Right renal cortex interstitium (tissue), 3 donors: ENCODE measurements around the gene PRDM5. TPM values are rescaled to one million over a fixed set of nuclear protein-coding genes. Genes with fewer than 3 reads are reported as not detected.

ENCODE experiments used
- DNase-seq, 3 donors: peaks; one replicate each; pipeline ENCODE4 v3.0.0-alpha.2; 2013; ENCODE audit warnings: low read depth in 3 of 3, low spot score in 2 of 3
- polyA plus RNA-seq, 3 donors: library from polyadenylated mRNA; unstranded; fragments of 120-200 nt; gene quantifications; one replicate each; pipeline ENCODE4 v1.2.1, GENCODE V29; 2013; ENCODE audit not compliant: insufficient read length in 3 of 3

PRDM5 gene
- polyA plus RNA-seq, 3 donors: 15.4 to 18.5 (median 17.9) TPM

DNA sequence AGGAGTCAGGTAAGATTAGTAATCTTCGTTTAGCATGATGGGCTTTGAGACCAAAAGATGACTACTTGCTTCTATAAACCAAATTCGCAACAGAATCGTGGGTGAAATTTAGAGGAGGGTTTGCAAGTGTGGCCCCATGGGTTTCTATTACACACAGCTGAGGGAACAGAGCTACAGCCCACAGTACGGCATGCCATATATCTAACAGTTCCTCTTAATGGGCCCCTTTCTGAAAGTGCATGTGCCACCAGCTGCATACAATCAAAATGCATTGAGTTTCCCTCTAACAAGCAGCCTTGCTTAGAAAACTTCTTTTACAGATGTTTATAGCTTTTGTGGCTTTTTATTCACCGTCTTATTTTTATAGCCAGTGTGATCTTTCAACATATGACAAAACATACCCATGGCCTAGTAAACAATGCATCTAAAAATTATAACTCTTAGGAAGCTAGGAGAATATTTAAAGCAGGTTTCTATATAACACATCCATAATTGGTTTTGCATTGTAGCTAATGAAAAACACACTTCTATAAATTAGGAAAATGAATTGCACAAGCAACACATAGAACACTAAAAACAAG, 202.1 kb downstream of the PRDM5 start:
- DNase-seq: no peak

DNA sequence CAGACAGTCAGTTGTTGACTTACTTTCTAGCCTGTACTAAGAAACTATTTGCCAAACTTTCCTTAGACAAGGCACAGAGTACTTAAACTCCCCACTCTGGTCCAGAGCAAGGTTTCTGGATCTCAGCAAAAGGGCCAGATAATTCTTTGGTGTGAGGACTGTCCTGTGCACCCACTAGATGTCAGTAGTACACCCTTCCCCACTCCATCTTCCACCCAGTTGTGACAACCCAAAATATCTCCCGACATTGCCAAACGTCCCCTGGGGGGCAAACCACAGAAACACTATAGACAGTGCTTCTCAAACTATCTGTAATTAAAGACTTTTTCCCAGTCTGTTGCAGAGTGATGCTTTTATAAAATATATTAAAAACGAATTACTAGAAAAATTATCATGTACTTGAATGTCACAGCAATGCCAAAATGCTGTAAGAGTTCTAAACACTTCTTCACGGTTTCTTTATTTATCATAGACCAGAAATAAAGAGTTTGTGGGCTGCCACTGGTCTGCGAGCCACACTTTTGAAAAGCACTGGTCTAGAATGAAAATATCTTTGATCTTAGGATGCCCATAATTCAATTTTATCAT, 203.5 kb downstream of the PRDM5 start:
- DNase-seq: peak in 1 of 3 donors; percentile 6

DNA sequence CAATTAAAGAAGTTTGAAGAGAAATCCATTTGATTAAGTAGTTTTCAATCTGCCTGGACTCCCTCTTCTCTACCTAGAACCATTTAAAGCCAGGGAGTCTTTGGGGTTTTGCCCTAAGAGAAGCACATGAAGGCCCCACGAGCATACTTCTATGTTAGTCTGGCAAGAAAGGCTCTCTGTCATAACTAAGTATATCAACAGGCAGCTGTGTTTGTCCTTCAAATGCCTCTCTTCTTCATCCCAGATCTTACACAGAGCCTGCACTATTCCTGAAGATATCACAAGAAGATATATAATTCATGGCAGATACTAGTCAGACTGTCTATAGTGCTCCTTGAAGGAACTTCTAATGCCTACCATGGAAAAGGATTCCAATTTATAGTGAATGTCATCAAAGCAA, 206.2 kb downstream of the PRDM5 start:
- no peak for DNase-seq

DNA sequence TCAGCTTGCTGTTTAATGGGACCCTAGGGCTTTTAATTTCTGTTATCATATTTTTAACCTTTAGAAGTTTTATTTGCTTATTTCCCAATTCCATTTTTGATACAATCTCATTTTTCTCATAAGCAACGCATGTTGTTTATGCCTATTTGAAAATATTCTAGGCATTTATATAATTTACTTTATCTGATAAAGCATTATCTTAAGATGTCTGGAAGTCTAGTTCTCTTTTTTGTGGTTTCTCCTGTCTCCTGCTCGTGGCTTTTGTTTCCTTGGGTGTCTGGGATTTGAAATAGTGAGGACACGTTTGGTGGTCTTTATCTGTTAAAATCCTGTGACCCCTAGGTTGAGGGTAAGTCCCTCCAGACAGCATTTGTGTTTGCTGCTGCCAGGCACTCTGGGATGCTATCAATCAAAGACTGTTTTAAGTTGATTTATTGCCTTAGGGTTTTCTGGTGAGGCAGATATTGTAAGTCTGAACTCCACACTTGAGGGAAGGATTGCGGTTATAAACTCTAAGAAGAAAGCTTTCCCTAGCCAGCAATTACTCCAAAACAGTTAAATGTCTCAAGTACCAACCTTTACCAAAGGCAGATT, 208.0 kb downstream of the PRDM5 start:
- no peak for DNase-seq

DNA sequence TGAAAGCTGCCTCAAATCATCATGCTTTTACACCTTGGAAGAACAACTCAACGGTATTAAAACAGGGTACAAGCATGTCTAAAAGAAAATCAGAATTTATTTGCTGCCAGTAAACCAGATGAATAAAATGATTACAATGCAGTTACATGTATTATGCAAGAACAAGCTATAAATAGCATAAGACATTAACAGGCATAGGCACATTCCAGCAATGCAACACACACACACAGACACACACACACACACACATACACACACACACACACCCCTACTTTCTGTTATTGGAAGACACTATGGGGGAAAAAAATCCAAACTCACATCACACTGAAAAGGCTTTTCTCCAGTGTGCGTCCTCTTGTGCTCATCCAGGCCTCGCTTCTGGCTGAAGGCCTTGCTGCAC, 212.5 kb downstream of the PRDM5 start:
- no peak for DNase-seq

DNA sequence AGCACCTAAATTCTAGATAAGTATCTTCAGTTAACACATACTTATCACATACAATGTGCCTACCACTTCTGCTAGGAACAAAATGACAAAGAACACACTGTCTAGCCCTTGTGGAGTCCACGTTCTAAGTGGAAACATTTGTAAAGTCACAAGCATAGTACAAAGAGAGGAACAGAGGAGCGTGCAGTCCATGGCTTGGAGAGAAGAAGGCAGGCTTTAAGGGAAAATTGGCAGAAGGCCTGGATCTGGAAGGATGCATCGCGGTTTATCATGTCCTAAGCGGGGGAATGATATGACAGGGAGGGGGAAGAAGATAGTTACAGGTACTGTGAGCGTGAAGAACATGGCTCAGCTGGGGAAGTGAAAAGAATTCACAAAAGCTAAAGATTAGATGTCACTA, 218.0 kb downstream of the PRDM5 start:
- no peak for DNase-seq

DNA sequence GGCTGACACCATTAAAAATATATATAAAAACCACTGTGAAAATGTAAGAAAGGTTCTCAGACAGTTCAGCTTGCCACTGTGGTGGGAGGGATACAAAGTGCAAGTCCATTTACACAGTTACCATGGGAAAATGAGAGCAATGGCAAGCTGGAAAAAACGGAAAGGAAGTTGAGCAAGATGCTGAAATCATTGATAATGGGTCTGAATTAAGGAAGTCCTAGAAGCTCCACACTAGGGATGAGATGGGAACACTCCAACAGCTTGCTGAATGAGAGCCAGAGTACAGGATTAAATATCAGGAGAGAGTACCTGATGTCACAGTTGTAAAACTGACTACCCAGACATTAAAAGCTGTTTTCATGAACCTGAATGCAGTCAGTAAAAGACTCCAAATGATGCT, 218.6 kb downstream of the PRDM5 start:
- no peak for DNase-seq

DNA sequence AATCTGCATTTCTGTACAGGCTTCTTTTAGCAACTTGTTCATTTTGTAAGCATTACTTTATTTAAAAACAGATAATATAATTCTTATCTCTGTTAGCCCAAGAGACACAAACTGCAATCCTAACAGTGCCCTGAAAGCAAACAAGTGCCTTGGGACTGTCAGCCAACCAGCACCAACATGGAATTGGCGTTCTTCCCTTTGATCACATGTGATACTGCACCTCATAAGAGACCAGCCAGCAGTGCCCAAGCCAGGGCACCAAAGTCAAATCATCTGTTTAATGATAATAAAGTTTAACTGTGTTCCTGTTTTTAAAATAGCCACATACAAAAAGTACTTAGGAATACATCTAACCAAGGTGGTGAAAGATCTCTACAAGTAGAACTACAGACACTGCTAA, 223.2 kb downstream of the PRDM5 start:
- no peak for DNase-seq

DNA sequence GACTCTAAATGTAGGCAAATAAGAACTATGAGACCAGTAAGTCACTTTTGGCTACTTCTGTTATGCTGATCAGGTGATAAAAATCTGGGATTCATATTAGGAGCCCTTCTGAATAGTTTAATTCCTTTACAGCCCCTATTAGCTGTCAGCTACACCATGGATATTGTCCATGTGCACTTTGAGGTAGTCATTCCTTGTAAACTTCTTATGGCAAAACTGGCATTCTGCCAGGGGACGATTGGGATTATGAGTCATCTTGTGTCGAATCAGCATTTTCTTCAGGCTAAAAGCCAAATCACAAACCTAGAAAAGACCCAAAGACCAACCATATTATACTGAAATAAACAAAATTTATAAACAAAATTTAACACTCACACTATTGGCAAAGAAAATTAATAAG, 227.6 kb downstream of the PRDM5 start:
- no peak for DNase-seq

DNA sequence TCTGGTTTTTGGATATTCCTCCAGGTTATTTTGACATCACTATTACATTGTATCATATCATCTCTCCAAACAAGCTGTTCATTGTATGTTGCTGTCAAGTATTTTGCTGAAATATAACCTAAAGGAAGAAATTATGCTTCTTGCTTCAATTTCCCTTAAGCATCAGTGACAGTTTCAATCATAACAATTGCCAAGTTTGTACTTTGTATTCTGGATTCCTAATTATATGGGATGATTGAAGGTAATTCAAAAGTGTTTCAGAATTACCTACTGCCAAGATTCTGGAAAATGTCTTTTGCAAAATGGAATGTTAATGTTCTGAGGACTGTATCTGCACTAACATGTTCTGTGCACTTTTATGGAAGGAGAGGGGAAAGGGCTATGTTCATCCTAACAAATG, 228.7 kb downstream of the PRDM5 start:
- DNase-seq: no peak

DNA sequence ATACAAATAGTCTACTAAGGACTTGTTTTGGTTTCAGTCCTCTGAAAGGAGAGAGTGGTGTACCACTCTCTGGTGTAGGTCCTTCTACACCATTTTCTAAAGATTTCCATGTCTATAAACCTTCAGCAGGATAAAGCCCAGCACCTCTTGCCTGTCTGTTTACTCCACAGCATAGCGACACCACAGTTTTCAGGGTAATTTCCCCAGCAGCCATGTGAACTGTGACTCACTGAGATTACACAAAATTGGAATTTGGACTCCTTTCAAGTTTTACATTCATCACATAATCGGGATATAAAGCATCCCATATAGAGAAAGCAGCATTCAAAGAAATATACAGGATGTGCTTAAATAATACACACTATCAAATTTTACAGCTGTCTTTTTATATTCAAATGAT, 229.6 kb downstream of the PRDM5 start:
- DNase-seq: no peak

DNA sequence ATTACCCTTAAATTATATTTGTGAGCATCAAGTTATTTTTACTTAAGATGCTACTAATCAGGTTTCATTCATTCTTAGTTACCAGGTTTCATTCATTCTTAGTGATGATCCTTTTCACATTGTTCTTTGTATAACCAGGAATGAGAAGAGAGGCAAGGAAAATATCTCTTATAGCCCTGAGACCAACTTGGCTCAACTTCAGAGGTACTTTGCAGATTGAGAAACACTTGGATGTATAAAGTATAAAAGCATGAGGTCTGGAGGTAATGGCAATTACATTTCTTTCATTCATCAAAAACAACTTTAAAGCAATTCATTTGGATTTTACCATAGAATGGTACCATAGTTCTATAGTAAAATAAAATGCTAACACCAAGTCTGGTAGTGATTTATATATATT, 231.0 kb downstream of the PRDM5 start:
- no peak for DNase-seq

DNA sequence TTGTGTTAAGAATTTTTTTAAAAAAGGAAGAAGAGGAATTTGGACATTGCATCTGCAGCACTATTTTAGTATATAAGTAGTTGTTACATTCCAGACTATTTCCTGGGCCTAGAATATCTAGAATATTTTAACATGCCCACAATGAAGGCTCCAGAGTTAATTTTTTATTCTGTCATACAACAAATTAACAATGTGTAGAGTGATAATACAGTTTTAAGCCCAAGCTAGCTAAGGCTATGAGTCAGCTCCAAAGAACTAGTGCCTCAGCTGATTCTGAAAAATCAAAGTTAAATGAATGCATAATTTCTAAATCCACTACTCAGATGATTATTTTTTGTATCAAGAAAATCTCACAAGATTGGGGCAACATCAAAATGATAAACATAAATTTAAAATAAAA, 231.4 kb downstream of the PRDM5 start:
- DNase-seq: no peak

DNA sequence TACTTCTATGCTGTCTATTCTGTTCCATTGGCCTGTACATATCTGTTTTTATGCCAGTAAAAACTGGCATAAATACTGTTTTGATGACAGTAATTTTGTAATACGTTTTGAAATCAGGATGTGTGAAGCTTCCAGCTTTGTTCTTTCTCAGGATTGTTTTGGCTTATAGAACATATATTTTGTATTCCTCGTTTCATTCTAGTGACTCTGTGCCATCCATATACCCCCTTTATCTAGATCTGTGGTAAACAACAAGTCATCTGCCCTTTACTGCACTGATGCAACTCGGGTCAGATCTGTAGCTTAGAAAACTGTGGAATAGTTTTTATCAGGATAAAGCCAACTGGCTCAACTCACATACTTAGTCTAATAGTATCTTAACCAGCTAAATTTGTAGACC, 233.7 kb downstream of the PRDM5 start:
- DNase-seq: no peak

DNA sequence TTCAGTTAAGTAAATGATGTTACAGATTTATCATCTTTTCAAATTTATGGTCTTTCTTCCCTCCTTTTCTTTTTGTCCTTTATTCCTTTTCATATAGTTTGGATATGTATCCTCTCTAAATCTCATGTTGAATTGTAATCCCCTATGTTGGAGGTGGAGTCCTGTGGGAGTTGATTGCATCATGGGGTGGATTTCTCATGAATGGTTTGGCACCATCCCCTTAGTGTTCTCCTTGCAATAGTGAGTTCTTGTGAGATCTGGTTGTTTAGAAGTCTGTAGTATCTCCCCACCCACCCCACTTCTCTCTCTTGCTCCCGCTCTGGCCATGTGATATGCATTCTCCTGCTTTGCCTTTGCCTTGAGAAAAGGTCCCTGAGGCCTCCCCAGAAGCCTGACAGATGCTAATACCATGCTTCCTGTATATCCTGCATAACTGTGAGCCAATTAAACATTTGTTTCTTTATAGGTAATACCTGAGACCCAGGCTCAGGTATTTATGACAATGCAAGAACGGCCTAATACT, 236.7 kb downstream of the PRDM5 start:
- no peak for DNase-seq

DNA sequence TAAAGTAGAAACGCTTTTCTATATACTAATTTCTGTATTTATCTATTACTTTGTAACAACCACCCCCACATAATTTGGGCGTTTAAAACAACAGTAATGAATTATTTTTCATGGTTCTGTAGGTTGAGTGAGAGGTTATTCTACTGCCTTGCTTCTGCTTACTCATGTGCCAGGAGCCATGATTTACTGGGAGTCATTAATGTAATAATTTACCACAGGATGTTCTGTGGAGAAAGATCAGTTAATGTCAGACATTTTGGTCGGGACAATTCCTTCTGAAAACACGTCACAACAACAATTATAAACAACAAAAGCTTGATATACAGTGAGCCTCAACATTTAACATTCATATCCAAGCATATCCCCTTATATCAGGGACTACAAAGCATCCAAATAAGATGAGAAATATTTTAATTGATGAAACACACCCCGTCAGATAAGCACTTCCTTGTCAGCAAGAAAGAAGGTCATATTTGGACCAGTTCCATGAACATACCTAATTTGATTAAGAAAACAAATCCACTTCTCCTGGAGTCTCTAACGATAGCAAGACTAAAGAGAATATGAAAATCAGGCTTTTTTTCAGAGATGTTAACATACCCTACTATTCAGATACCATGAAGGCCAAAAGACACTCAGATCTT, 238.5 kb downstream of the PRDM5 start:
- no peak for DNase-seq

DNA sequence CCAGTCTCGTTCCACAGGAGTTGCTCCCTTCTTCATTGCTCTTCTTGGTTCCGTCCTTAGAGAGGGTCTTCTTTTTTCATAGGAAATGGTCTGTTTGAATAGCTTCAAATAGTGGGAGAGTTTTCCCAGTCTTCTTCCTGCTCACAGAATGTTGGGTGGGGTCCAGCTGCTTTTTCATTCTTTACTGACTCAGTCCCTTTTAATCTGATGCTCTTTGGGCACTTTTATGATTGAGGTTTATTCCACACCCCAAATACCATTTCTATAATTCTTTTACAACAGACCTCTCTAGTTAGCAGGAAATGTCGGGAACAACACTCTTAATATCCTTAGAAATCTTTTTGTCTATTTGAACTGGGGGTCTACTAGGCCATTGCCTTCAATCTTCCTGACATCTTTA, 239.5 kb downstream of the PRDM5 start:
- DNase-seq: no peak

DNA sequence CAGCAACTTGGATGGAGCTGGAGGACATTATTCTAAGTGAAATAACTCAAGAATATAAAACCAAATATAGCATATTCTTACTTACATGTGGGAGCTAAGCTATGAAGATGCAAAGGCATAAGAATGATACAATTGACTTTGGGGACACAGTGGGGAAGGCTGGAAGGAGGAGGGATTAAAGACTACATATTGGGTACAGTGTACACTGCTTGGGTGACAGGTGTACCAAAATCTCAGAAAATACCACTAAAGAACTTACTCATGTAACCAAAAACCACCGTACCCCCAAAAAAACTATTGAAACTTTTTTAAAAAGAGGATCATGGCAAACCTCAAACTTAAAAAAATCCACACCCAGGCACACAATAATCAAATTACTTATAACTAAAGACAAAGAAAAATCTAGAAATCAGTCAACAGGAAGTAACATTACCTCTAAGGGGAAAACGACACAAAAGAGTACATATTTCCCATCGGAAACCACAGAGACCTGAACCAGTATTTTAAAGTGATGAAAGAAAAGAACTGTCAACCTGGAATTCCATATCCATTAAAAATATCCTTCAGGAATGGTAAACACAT, 241.8 kb downstream of the PRDM5 start:
- DNase-seq: no peak

DNA sequence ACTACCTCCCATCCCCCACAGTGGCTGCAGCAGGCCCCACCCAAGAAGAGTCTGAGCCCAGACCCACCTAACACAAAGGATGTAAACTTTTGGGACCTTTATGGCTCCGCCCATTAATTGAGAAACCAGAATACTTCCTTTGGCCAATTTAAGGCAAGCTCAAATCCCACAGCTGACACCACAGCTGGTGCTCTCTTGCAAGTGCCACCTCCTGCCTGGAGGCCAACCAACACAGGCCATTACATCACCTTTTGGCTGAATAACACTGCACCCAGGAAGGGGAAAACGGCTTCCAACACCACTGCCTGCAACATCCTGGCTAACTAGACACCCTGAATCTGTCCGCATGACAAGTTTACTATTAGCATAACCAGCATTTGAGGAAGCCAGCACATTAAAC, 248.8 kb downstream of the PRDM5 start:
- DNase-seq: no peak

DNA sequence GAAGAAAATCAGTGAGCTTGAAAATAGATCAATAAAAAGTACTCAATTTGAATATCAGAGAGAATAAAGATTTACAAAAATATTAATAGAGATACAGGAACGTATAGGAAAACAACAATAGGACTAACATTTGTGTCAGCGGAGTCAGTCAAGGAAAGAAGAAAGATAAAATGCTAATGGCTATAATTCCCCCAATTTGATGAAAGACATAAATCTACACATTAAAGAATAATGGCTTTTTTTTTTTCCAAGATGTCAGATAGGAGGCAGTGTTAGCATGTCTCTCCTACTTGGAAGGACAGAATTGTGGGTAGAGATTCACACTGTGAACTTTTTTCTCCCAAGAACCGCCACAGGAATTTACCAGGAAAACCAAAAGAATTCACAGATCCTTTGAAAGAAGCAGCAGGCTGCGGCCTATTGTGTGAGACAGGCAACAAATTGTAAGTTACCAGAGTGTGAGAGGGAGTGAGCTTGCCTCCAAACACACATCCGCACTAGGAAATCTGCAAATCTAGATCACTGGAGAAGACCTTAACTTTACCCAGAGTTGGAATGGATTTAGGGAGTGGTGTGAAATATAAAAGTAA, 249.9 kb downstream of the PRDM5 start:
- DNase-seq: no peak

DNA sequence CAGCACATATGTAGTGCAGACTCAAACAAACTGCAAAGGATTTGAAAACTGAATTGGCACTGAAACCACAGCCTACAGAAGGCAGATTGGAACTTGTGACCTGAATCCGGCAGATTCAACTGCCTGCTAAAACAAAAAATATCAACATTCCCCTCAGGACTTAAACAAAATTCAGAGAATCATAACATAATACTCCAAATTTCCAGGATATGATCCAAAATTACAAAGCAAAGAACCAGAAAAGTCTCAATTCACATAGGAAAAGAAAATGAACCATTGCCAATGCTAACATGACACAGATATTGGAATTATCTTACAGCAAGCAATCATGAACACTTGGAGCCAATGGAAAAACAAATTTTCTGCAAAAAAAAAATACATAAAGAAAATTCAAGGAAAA, 250.4 kb downstream of the PRDM5 start:
- no peak for DNase-seq
